Activated CD4-positive, CD25-positive, alpha-beta regulatory T cell (primary cell): ENCODE data around the gene RNF144B.

Source experiments
- DNase-seq, 4 experiments: peaks; one replicate each; lab custom pipeline; 2025; lab: John Stamatoyannopoulos, UW

RNF144B gene

DNA sequence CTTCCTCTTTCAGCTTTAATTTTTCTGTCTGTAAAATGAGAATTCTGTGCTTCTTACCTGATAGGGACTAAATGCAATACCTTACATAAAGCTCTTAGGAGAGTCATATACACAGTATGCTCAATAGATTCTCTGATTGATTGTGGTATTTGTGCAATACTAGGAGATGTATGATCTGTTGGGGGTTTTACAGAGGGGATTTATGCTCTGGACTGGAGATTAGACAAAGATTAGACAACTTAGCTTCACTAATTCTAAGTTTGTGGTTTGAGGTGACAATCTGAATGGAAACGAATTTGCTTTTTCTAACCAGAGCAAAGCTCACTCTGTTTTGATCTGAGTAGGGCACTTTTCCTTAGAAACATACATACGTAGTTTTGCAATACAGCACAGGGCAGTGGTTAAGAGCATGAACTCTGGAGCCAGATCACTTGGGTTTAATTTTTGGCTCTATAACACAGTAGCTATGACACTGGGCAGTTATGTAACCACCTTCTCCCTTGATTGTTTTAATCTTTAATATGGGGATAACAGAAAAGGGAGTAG, 126.2 kb downstream of the RNF144B start:
- DNase-seq, result no peak

DNA sequence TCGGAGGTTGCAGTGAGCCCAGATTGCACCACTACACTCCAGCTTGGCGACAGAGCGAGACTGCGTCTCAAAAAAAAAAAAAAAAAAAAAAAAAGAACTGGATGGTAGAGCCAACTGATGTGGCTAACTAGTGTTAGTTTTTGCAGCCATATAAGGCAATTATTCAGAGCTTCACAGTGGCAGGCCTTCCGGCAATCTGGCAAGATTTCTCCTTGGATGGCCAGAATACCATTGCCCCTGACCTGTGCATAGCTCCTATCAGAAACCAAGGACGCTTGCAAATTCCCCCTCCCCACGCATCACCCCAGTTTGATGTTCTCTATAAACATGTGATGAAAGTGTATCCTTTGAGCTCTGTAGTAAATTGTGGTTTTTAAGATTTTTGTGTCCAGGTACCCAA, 127.0 kb downstream of the RNF144B start:
- no peak for DNase-seq

GRCh38 chr6:18515767-18516166, 128.6 kb downstream of the RNF144B start:
- DNase-seq, result no peak
